NCI-H446 (cell line): ENCODE results near the gene COL13A1.
A peak's percentile ranks its signal among the peaks of the same experiment; 100 is the strongest.

Source experiments
- DNase-seq, 2 experiments: peaks; one replicate each; lab custom pipeline; 2025; lab: John Stamatoyannopoulos, UW

The COL13A1 gene

DNA sequence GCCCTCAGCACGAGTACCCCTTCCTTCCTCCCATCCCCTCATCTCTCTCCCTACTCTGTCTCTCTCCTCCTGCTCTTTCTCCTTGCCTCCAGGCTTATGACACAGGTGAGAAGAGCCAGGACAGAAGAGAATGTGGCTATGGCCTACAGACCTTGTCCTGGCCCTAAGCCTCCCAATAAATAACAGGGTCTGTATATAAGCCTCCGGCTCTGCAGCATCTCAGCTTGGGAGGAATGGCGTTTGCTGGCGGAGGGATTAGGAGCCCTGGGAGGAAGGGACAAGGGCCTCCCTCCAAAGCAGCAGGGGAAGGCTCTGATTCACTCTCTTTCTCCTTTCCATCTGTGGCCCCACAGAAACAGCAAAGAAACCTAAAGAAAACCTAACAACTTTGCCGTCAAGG, 45.8 kb downstream of the COL13A1 start:
- no peak for DNase-seq

GRCh38 chr10:69847883-69848282, 46.2 kb downstream of the COL13A1 start:
- no peak for DNase-seq

GRCh38 chr10:69848454-69848853, 46.7 kb downstream of the COL13A1 start:
- no peak for DNase-seq

- DNase-seq = no peak
Observed at GRCh38 chr10:69849825-69850224, 48.1 kb downstream of the COL13A1 start.

- no peak for DNase-seq
Observed at GRCh38 chr10:69850440-69850839, 48.7 kb downstream of the COL13A1 start.

DNA sequence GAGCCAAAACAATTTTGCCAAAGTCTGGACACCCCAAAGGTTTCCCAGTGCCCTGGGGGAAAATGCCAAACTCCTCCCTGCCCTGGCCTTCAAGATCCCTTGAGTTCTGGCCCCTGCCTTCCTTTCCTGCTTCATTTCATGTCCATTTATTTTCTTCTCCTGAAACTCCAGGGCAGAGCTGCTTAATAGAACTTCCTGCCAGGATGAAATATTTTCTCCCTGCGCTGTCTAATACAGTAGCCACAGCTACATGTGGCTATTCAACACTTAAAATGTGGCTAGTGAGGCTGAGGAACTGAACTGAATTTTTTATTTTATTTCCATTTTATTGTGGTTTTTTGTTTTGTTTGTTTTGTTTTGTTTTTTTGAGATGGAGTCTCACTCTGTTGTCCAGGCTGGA, 49.6 kb downstream of the COL13A1 start:
- DNase-seq = no peak

- DNase-seq = no peak
Observed at GRCh38 chr10:69853064-69853463, 51.4 kb downstream of the COL13A1 start.

DNA sequence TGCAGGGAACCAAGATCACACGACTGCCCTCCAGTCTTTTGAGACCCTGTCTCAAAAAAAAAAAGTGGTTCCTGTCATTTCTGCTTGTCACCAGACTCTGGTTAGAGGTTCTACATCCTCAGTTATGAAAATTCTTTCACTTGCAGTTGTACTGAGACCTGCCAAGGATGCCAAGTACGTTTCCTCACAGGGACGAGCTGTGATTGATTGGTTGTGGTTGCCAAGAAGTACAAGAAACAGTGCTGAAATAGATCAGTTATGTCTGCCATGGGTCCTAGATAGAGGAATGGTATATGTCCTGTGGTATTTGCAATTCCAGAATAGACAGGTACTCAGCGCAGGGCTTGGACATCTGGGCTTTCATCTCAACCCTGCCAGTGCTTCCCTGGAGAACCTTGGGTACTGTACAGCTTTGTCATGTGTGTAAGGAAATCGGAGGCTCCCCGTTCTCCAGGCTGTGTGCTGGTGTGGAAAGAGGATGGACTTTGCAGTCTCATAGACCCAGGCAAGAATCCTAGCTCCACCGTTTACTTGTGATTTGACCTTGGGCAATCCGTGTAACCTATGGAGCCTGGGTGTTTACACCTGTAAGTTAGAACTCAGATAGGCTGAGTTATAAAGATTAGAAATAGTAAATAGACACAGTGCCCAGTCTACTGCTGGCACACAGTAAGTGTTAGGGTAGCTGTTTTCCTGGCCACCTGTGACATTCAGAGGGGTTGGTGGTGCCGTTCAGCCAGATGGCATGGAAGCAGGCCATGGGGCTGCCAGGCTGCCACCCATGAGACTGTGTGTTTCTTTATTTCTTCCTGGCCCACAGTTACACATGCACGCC, 53.0 kb downstream of the COL13A1 start:
- no peak for DNase-seq

- DNase-seq = no peak
Observed at GRCh38 chr10:69855346-69856111, 53.8 kb downstream of the COL13A1 start.

DNA sequence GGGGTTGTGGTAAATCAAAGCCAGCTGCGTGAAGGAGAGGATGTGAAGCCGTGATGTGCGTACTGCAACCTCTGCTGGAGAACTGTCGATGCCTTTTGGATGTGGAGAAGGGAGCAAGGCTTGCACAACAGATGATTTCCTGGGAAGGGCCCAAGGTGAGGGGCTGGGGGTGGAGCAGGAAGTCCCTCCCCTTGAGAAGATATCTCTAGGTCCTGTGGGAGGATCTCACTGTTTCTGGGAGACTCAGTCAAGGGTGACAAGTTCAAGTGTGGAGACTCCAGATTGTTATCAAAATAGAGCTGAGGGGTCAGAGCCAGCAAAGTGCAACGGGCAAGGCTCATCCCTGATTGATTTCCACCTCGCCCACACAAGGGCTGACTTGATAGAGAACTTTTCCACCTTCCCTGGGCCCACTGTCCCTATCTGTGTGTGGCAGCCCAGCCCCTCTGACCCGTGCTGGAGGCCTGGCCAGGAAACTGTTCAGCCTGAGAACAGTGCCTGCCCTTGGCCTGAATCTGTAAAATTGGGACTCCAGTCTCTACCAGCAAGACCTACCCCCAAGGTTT, 55.0 kb downstream of the COL13A1 start:
- no peak for DNase-seq

DNA sequence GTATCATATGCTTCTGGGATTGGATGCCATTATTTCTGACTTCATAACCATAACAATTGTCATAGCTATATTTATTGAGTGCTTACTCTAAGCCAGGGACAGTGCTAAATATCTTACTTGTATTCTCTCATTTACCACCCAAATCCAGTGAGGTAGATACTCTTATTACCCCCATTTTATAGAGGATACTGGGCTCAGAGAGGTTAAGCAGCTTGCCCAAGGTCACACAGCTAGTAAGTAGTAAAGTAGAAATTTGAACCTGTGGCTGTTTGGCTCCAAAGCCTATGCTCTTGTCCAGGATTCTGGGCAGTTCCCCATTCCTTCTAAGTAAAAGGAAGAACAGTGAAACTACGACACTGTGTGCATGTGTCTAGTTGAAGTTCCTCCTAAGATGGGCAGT, 56.5 kb downstream of the COL13A1 start:
- no peak for DNase-seq

- no peak for DNase-seq
Observed at GRCh38 chr10:69860271-69860670, 58.6 kb downstream of the COL13A1 start.

- DNase-seq = peak in 1 of 2 experiments; percentile 16
Observed at GRCh38 chr10:69861251-69862240, 59.8 kb downstream of the COL13A1 start.

DNA sequence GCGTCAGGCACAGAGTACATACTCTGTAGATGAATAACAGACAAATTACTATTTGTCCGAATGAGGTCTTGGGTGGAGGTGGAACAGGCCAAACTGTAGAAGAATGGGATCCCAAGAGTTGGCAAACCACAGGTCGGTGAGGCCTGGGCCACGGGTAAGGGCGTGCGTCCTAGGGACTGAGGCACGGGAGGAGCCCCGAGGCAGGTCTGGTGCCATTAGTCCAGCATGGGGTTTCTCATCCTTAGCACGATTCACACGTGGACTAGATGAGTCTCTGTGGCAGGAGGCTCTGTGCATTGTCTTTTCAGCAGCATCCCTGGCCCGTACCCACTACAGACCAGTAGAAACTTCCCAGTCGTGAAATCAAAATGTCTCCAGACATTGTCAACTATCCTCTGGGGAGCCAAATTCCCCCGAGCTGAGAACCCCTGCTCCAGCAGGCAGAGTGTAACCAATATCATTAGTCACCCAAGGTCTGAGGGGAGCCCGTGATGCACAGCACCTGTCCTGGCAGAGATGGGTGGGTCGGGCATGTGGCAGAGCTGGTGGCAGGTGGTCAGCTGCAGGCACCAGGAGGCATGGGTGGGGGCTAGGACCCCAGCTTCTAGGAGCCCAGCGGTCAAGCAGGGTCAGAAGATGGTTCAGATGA, 61.3 kb downstream of the COL13A1 start:
- DNase-seq = no peak

GRCh38 chr10:69863580-69863979, 61.9 kb downstream of the COL13A1 start:
- DNase-seq = no peak

DNA sequence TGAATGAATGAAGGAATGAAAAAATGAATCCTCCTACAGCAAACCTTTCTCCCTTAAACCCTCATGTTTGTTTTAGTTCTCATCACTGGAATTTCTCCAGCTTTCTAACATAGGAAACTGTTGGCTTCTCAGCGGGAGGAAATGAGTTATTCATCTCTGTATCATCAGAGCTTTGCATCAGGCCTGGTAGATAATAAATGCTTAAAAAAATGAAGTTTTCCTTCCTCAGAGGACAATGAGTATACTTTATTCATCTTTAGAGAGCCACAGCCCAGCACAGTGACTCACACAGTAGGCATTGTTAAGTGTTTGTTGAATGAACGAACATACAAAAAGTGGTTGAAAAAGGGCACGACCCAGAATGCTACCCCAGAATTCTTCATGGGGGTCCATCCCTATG, 62.6 kb downstream of the COL13A1 start:
- DNase-seq = no peak

DNA sequence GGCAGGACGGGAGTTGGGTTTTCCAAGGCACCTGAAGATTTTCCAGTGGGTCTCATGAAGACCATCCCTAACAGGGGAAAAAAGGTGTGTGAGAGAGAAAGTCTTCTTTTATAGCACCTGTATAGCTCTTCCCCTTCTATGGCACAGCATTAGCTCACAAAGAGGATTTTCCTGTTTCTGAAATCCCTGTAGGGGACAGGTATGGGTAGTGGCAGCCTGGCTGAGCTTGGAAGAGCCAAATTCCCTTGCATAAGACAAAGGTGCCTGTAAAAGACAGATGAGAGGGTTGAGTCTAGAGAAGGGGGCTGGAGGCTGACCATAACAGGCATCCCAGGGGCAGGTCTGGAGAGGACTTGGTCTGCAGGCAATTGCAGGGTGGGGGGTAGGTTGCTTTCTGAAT, 63.7 kb downstream of the COL13A1 start:
- no peak for DNase-seq

DNA sequence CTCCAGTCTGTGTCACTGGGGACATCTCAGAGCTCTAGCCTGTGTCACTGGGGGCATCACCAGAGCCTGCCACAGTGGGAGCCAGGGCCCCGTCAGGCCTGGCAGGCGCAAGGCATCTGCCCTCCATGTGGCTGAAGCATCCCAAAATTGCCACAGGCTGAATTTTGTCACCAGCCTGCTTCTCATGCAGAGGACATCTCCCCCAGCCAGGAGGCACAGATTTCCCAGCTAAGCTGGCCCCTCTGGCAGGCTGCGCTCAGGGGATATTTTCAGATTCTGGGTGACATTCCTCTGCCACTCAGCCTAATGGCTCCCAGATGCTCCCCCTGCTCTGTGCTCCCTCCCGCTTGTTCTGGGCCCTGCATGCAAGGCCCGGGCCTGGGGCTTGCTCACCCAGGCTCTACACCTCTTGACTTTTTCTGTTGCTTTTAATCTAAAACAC, 64.6 kb downstream of the COL13A1 start:
- DNase-seq = no peak

GRCh38 chr10:69866688-69867461, 65.2 kb downstream of the COL13A1 start:
- DNase-seq = no peak
